OCI-LY1 (cell line): ENCODE measurements around the gene ETFDH.

ENCODE experiments used
- H2AFZ ChIP-seq: fragments of 200-600 bp; sonication (generic), shearing (Covaris generic); 2 replicates; pipeline ENCODE4 v1.6.0; 2014; ENCODE audit warnings: antibody characterized with exemption, mild to moderate bottlenecking, low read length
- H3F3A ChIP-seq: fragments of 200-600 bp; sonication (generic), shearing (Covaris generic); 2 replicates; pipeline ENCODE4 v1.6.0; 2014; ENCODE audit warnings: mild to moderate bottlenecking, antibody characterized with exemption, low read length, moderate library complexity; ENCODE audit not compliant: insufficient read depth
- H3K27ac ChIP-seq: fragments of 200-600 bp; sonication (generic); 2 replicates; pipeline ENCODE4 v1.5.1; 2014; ENCODE audit warnings: low read length, mixed run types, mild to moderate bottlenecking, low read depth; ENCODE audit not compliant: poor library complexity, severe bottlenecking
- H3K27me3 ChIP-seq: fragments of 200-600 bp; sonication (generic); 2 replicates; pipeline ENCODE4 v1.6.0; 2014; ENCODE audit warnings: antibody characterized with exemption, mild to moderate bottlenecking, low read length, moderate library complexity; ENCODE audit not compliant: insufficient read depth
- H3K36me3 ChIP-seq: fragments of 200-600 bp; sonication (generic); 2 replicates; pipeline ENCODE4 v1.6.1; 2014; ENCODE audit warnings: mild to moderate bottlenecking, antibody characterized with exemption, low read length, moderate library complexity, mixed read lengths; ENCODE audit not compliant: insufficient read depth
- H3K4me1 ChIP-seq: fragments of 200-600 bp; sonication (generic); 2 replicates; pipeline ENCODE4 v1.5.1; 2014; ENCODE audit warnings: mild to moderate bottlenecking, low read length, moderate library complexity; ENCODE audit not compliant: insufficient read depth, severe bottlenecking
- H3K4me2 ChIP-seq: fragments of 200-600 bp; sonication (generic), shearing (Covaris generic); 2 replicates; pipeline ENCODE4 v1.6.1; 2014; ENCODE audit warnings: low read length
- H3K4me3 ChIP-seq: fragments of 200-600 bp; sonication (generic); 2 replicates; pipeline ENCODE4 v1.5.1; 2014; ENCODE audit warnings: low read length, low read depth, mild to moderate bottlenecking, mixed read lengths; ENCODE audit not compliant: poor library complexity, severe bottlenecking
- H3K79me2 ChIP-seq: fragments of 200-600 bp; shearing (Covaris generic); 2 replicates; pipeline ENCODE4 v1.6.1; 2016; ENCODE audit warnings: mixed run types, low read length, mixed read lengths; ENCODE audit not compliant: insufficient read depth
- H3K9ac ChIP-seq: fragments of 200-600 bp; sonication (generic), shearing (Covaris generic); 2 replicates; pipeline ENCODE4 v1.6.1; 2014; ENCODE audit warnings: mild to moderate bottlenecking, low read length, mixed read lengths
- H3K9me2 ChIP-seq: fragments of 200-600 bp; sonication (generic), shearing (Covaris generic); 2 replicates; pipeline ENCODE4 v1.6.1; 2014; ENCODE audit warnings: low read depth, mild to moderate bottlenecking, low read length, mixed read lengths
- H3K9me3 ChIP-seq: fragments of 200-600 bp; shearing (Covaris generic); 2 replicates; pipeline ENCODE4 v1.6.1; 2014; ENCODE audit warnings: low read length, mixed read lengths
- H4K20me1 ChIP-seq: fragments of 200-600 bp; sonication (generic), shearing (Covaris generic); 2 replicates; pipeline ENCODE4 v1.6.0; 2016; ENCODE audit warnings: mild to moderate bottlenecking, low read length; ENCODE audit not compliant: insufficient read depth
- CTCF ChIP-seq: fragments of 200-600 bp; sonication (generic), shearing (Covaris generic); IDR thresholded peaks from 2 replicates; pipeline ENCODE4 v1.5.1; 2017; ENCODE audit warnings: mild to moderate bottlenecking, antibody characterized with exemption, low read length, moderate library complexity, mixed read lengths
- EZH2 ChIP-seq: fragments of 200-600 bp; sonication (generic), shearing (Covaris generic); IDR thresholded peaks from 2 replicates; pipeline ENCODE4 v1.8.0; 2017; ENCODE audit warnings: borderline replicate concordance, mixed run types, mild to moderate bottlenecking, antibody characterized with exemption, low read length, moderate library complexity, mixed read lengths

The ETFDH gene

GRCh38 chr4:158671915-158672806 is at the start of gene ETFDH:
TSS of gene ETFDH (plus strand) at chr4:158672296. CDS start at chr4:158672457, 161 bp downstream.
- peak within 1 kb of the TSS; percentile 86 for H3K9ac ChIP-seq
- H3K4me2 ChIP-seq, result peak within 1 kb of the TSS; percentile 86
- peak within 1 kb of the TSS; percentile 72 for H3K27ac ChIP-seq
- H2AFZ ChIP-seq, result no peak within 1 kb of the TSS
- H3K9me2 ChIP-seq, result no peaks in the 10 kb centered on the region
- TF ChIP-seq EZH2 (no peak), CTCF (peak; percentile 85)
- no peaks in the 10 kb centered on the region for H4K20me1 ChIP-seq
- peaks cover 16% of the 10 kb centered on the region for H3K79me2 ChIP-seq
- H3F3A ChIP-seq, result no peaks in the 10 kb centered on the region
- no peaks in the 10 kb centered on the region for H3K27me3 ChIP-seq
- H3K36me3 ChIP-seq, result no peaks in the 10 kb centered on the region
- H3K4me3 ChIP-seq, result peak within 1 kb of the TSS; percentile 87
- H3K4me1 ChIP-seq, result peaks cover 23% of the 10 kb centered on the region
- no peaks in the 10 kb centered on the region for H3K9me3 ChIP-seq

- Histone ChIP-seq H3K4me3 (no peak overlapping the region), H3K9ac (no peak overlapping the region), H3F3A (no peaks in the 10 kb centered on the region), H3K79me2 (no peaks in the 10 kb centered on the region), H3K9me2 (no peaks in the 10 kb centered on the region), H3K27me3 (no peaks in the 10 kb centered on the region), H3K36me3 (no peaks in the 10 kb centered on the region), H2AFZ (no peak overlapping the region), H4K20me1 (no peaks in the 10 kb centered on the region), H3K9me3 (no peaks in the 10 kb centered on the region), H3K4me1 (no peaks in the 10 kb centered on the region), H3K4me2 (no peak overlapping the region), H3K27ac (no peak overlapping the region)
- TF ChIP-seq EZH2 (no peak), CTCF (peak; percentile 69)
Observed at GRCh38 chr4:158624889-158625478, 47.1 kb upstream of the ETFDH start.

- no peaks in the 10 kb centered on the region for H3K4me1 ChIP-seq
- H3K27me3 ChIP-seq, result no peaks in the 10 kb centered on the region
- H3K9ac ChIP-seq, result no peak overlapping the region
- H2AFZ ChIP-seq, result no peak overlapping the region
- TF ChIP-seq EZH2, result no peak
- no peaks in the 10 kb centered on the region for H4K20me1 ChIP-seq
- H3K9me2 ChIP-seq, result no peaks in the 10 kb centered on the region
- H3K79me2 ChIP-seq, result no peaks in the 10 kb centered on the region
- H3K9me3 ChIP-seq, result no peaks in the 10 kb centered on the region
- H3K27ac ChIP-seq, result no peak overlapping the region
- H3K4me2 ChIP-seq, result no peak overlapping the region
- H3F3A ChIP-seq, result no peaks in the 10 kb centered on the region
- no peaks in the 10 kb centered on the region for H3K36me3 ChIP-seq
- H3K4me3 ChIP-seq, result no peak overlapping the region
Observed at GRCh38 chr4:158625544-158625943, 46.6 kb upstream of the ETFDH start.
